ENCODE measurements around the gene RASSF7.

Gene RASSF7

DNA sequence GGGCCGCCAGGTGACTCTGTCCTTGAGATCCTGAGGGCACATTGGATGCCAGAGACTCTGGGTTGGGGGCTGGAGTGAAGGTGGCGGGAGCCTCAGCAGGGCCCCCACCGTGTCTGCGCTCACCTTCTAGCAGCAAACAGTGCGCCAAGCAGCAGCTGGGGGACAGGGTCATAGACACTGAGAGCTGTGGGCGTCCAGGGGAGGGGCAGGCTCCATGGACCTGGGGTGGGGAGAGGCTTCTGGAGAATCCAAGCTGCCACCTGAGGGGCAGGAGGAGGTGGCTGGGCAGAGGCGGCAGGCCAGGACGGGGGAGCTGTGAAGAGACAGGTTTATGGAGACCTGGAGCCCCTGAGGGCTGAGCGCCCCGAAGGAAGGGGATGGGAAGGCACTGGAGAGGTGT lies 23.5 kb downstream of the RASSF7 start:
- Histone ChIP-seq H3K4me3 (ENCODE audit: low read depth, low read length, poor library complexity, severe bottlenecking) (no peak overlapping the region), H3K4me2 (ENCODE audit: low read length) (no peak overlapping the region), H3K9ac (ENCODE audit: low read length) (no peak overlapping the region), H2AFZ (ENCODE audit: low read length) (no peak overlapping the region), H3K36me3 (ENCODE audit: insufficient read depth, low read length) (peaks cover 63% of the 10 kb centered on the region), H3F3A (ENCODE audit: insufficient read depth, low read length) (no peaks in the 10 kb centered on the region), H3K9me2 (ENCODE audit: low read depth, low read length) (no peaks in the 10 kb centered on the region), H3K9me3 (ENCODE audit: low read length) (no peaks in the 10 kb centered on the region), H3K27me3 (ENCODE audit: insufficient read depth, low read length) (no peaks in the 10 kb centered on the region), H4K20me1 (ENCODE audit: insufficient read depth, low read length) (no peaks in the 10 kb centered on the region), H3K4me1 (ENCODE audit: insufficient read depth, low read length, severe bottlenecking) (peaks cover 9% of the 10 kb centered on the region), H3K79me2 (ENCODE audit: insufficient read depth, low read length) (peaks cover 24% of the 10 kb centered on the region), H3K27ac (ENCODE audit: low read depth, low read length, poor library complexity, severe bottlenecking) (no peak overlapping the region)
- TF ChIP-seq, protein P1, sequence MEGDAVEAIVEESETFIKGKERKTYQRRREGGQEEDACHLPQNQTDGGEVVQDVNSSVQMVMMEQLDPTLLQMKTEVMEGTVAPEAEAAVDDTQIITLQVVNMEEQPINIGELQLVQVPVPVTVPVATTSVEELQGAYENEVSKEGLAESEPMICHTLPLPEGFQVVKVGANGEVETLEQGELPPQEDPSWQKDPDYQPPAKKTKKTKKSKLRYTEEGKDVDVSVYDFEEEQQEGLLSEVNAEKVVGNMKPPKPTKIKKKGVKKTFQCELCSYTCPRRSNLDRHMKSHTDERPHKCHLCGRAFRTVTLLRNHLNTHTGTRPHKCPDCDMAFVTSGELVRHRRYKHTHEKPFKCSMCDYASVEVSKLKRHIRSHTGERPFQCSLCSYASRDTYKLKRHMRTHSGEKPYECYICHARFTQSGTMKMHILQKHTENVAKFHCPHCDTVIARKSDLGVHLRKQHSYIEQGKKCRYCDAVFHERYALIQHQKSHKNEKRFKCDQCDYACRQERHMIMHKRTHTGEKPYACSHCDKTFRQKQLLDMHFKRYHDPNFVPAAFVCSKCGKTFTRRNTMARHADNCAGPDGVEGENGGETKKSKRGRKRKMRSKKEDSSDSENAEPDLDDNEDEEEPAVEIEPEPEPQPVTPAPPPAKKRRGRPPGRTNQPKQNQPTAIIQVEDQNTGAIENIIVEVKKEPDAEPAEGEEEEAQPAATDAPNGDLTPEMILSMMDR (IDR thresholded peaks at IDR 0.05; ENCODE audit: low read length) = no peak
- TF ChIP-seq EZH2 (IDR thresholded peaks at IDR 0.05; ENCODE audit: borderline replicate concordance, low read length) = no peak

DNA sequence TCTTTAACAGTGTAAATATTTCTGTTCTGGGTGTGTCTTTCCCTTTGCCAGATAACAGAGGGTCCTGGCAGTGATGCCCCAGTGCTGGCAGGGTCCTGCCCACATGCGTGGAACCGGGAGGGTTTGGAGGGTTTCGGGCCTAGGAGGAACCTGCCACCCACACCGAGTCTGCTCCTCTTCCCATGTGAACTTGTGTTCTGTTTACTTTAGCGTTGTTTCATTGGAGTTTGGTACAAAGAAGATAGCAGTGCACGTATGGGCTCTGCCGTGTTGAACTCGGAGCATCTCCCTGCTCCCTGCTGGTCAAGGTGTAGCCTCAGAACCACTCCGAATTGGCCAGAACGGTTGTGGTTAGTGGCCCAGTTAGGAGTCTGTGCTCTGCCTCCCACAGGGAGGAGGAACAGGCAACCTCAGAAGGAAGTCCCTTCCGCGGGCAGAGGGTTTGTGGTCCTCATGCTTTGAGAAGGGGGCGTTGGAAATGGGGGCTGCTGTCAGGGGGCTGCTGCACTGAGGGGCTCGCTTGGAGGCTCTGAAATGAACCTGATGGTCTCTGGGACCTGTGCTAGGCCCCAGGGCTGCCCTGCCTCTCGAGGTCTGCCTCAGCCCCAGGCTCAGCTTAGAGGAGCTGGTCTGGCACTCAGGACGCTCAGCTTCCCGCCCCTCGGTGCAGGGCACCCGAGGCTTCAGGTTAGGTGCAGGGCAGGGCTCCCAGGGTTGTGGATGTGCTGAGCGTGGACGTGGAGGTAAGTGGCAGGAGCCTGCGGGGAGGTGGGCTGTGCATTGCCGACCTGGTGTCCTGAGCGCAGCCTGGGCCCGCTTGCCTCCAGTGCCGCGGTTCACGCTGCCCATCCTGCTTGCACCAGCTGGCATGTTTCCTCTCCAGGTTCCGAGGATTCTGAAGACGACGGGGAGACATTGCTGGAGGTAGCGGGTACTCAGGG lies 25.9 kb downstream of the RASSF7 start:
- H3K79me2 ChIP-seq (ENCODE audit: insufficient read depth, low read length) = peaks cover 1% of the 10 kb centered on the region
- no peak for TF ChIP-seq EZH2 (IDR thresholded peaks at IDR 0.05; ENCODE audit: borderline replicate concordance, low read length)
- TF ChIP-seq, protein P1 (IDR thresholded peaks at IDR 0.05; ENCODE audit: low read length) = no peak
- H3F3A ChIP-seq (ENCODE audit: insufficient read depth, low read length) = no peaks in the 10 kb centered on the region
- no peaks in the 10 kb centered on the region for H3K4me1 ChIP-seq (ENCODE audit: insufficient read depth, low read length, severe bottlenecking)
- no peak overlapping the region for H3K4me2 ChIP-seq (ENCODE audit: low read length)
- no peaks in the 10 kb centered on the region for H3K9me2 ChIP-seq (ENCODE audit: low read depth, low read length)
- H3K9me3 ChIP-seq (ENCODE audit: low read length) = no peaks in the 10 kb centered on the region
- H3K36me3 ChIP-seq (ENCODE audit: insufficient read depth, low read length) = peaks cover 80% of the 10 kb centered on the region
- H3K9ac ChIP-seq (ENCODE audit: low read length) = no peak overlapping the region
- no peak overlapping the region for H2AFZ ChIP-seq (ENCODE audit: low read length)
- no peaks in the 10 kb centered on the region for H4K20me1 ChIP-seq (ENCODE audit: insufficient read depth, low read length)
- no peak overlapping the region for H3K4me3 ChIP-seq (ENCODE audit: low read depth, low read length, poor library complexity, severe bottlenecking)
- H3K27ac ChIP-seq (ENCODE audit: low read depth, low read length, poor library complexity, severe bottlenecking) = no peak overlapping the region
- no peaks in the 10 kb centered on the region for H3K27me3 ChIP-seq (ENCODE audit: insufficient read depth, low read length)

DNA sequence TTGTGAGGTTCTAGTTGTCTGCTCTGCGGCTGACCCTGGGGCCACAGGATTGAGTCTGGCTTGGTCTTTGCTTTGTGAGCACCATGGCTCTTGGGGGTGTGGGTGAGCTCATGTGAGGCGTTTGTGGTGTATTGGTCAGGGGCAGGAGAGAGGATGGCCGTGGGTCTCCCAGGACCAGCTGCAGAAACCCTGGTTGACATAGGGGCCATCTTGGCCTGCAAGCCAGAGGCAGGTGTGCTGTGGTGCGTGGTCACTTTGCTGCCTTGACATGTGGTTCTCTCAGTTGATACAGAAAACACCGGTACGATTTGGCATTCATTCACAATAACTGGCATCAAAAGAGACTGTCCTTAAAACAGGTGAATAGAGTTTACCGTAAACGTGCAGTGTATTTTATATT lies 26.8 kb downstream of the RASSF7 start:
- H3K9ac ChIP-seq (ENCODE audit: low read length) = no peak overlapping the region
- H3K36me3 ChIP-seq (ENCODE audit: insufficient read depth, low read length) = peaks cover 79% of the 10 kb centered on the region
- H3K27ac ChIP-seq (ENCODE audit: low read depth, low read length, poor library complexity, severe bottlenecking) = no peak overlapping the region
- no peaks in the 10 kb centered on the region for H3K9me2 ChIP-seq (ENCODE audit: low read depth, low read length)
- no peaks in the 10 kb centered on the region for H4K20me1 ChIP-seq (ENCODE audit: insufficient read depth, low read length)
- H3K79me2 ChIP-seq (ENCODE audit: insufficient read depth, low read length) = no peaks in the 10 kb centered on the region
- H3K4me1 ChIP-seq (ENCODE audit: insufficient read depth, low read length, severe bottlenecking) = no peaks in the 10 kb centered on the region
- no peaks in the 10 kb centered on the region for H3F3A ChIP-seq (ENCODE audit: insufficient read depth, low read length)
- no peak overlapping the region for H2AFZ ChIP-seq (ENCODE audit: low read length)
- no peak for TF ChIP-seq EZH2 (IDR thresholded peaks at IDR 0.05; ENCODE audit: borderline replicate concordance, low read length)
- TF ChIP-seq, protein P1 (IDR thresholded peaks at IDR 0.05; ENCODE audit: low read length) = no peak
- no peak overlapping the region for H3K4me3 ChIP-seq (ENCODE audit: low read depth, low read length, poor library complexity, severe bottlenecking)
- H3K4me2 ChIP-seq (ENCODE audit: low read length) = no peak overlapping the region
- H3K9me3 ChIP-seq (ENCODE audit: low read length) = no peaks in the 10 kb centered on the region
- H3K27me3 ChIP-seq (ENCODE audit: insufficient read depth, low read length) = no peaks in the 10 kb centered on the region
